Muscle layer of colon (tissue), 2 donors: ENCODE measurements around the gene SHROOM3.
"Not testable (repeated sequence)": the region's sequence is repeated elsewhere in the genome, so short reads cannot be mapped to it uniquely, and the experiment has no call there.

Experiments
- H3K27ac ChIP-seq: one replicate; pipeline ENCODE4 v1.7.0; 2013; ENCODE audit warnings: low read depth, mild to moderate bottlenecking, low read length, moderate library complexity
- H3K27me3 ChIP-seq, 2 donors: one replicate each; pipeline ENCODE4 v1.7.0; 2013; ENCODE audit warnings: low read length in 2 of 2, mild to moderate bottlenecking in 2 of 2; ENCODE audit not compliant: insufficient read depth in 2 of 2, control insufficient read depth in 1 of 2
- H3K36me3 ChIP-seq: one replicate; pipeline ENCODE4 v1.7.0; 2013; ENCODE audit warnings: mild to moderate bottlenecking, low read length; ENCODE audit not compliant: insufficient read depth
- H3K4me1 ChIP-seq: one replicate; pipeline ENCODE4 v1.7.0; 2013; ENCODE audit warnings: mild to moderate bottlenecking, low read length; ENCODE audit not compliant: insufficient read depth
- H3K4me3 ChIP-seq, 2 donors: one replicate each; pipeline ENCODE4 v1.7.0; 2013; ENCODE audit warnings: low read length in 2 of 2, low read depth in 1 of 2, mild to moderate bottlenecking in 1 of 2, moderate library complexity in 1 of 2
- H3K9ac ChIP-seq: one replicate; pipeline ENCODE4 v1.7.0; 2013; ENCODE audit warnings: low read length
- H3K9me3 ChIP-seq: one replicate; pipeline ENCODE4 v1.7.0; 2013; ENCODE audit warnings: mild to moderate bottlenecking, low read length
- donor health status: abdominal sarcoma.
- donor health status: Adenocarcinoma of cecum.

Gene SHROOM3

DNA sequence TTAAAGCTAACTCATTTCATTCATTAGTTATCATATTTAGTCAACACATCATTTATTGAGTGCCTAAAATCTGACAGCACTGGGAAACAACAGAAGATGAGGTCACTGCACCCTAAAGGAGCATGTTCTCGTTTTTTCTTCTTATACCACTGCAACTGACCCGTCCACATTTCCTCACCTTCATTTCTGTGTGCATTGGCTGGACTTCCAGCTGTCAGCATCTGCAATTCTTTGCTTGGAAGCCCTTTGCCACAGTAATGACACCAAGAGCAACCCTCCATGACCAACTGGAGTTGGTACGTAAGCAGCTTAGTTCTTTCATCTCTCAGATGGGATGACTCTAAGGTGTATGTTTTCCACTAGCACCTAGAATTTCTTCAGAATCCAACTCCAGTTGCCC is 13.2 kb downstream of the SHROOM3 start:
- Histone ChIP-seq H3K27me3 (no peaks in the 10 kb centered on the region), H3K36me3 (no peaks in the 10 kb centered on the region), H3K4me1 (no peaks in the 10 kb centered on the region), H3K4me3 (no peak overlapping the region), H3K9me3 (no peaks in the 10 kb centered on the region), H3K9ac (no peak overlapping the region), H3K27ac (no peak overlapping the region)

GRCh38 chr4:76449362-76449767 is 14.3 kb downstream of the SHROOM3 start:
- no peak overlapping the region for H3K27ac ChIP-seq
- no peak overlapping the region for H3K9ac ChIP-seq
- H3K27me3 ChIP-seq, result no peaks in the 10 kb centered on the region
- no peak overlapping the region for H3K4me3 ChIP-seq
- H3K4me1 ChIP-seq, result no peaks in the 10 kb centered on the region
- no peaks in the 10 kb centered on the region for H3K36me3 ChIP-seq
- H3K9me3 ChIP-seq, result no peaks in the 10 kb centered on the region

GRCh38 chr4:76449833-76450232 is 14.8 kb downstream of the SHROOM3 start:
- Histone ChIP-seq H3K27me3 (no peaks in the 10 kb centered on the region), H3K36me3 (no peaks in the 10 kb centered on the region), H3K27ac (no peak overlapping the region), H3K4me1 (no peaks in the 10 kb centered on the region), H3K9me3 (no peaks in the 10 kb centered on the region), H3K4me3 (no peak overlapping the region), H3K9ac (no peak overlapping the region)

- H3K36me3 ChIP-seq, result no peaks in the 10 kb centered on the region
- H3K4me1 ChIP-seq, result no peaks in the 10 kb centered on the region
- no peaks in the 10 kb centered on the region for H3K27me3 ChIP-seq
- H3K27ac ChIP-seq, result no peak overlapping the region
- H3K4me3 ChIP-seq, result no peak overlapping the region
- no peaks in the 10 kb centered on the region for H3K9me3 ChIP-seq
- no peak overlapping the region for H3K9ac ChIP-seq
These were observed 18.2 kb downstream of the SHROOM3 start for GRCh38 chr4:76453232-76453631.

DNA sequence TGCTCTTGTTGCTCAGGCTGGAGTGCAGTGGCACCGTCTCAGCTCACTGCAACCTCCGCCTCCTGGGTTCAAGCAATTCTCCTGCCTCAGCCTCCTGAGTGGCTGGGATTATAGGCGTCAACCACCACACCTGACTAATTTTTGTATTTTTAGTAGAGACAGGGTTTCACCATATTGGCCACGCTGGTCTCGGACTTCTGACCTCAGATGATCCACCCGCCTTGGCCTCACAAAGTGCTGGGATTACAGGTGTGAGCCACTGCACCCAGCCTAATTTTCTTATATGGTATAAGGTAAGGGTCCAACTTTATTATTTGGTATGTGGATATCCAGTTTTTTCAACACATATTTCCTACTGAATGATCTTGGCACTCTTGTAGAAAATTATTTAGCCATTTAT is 19.0 kb downstream of the SHROOM3 start:
- H3K36me3 ChIP-seq, H3K4me3 ChIP-seq, H3K27me3 ChIP-seq, H3K9me3 ChIP-seq, H3K4me1 ChIP-seq, H3K9ac ChIP-seq, H3K27ac ChIP-seq: not testable (repeated sequence)

GRCh38 chr4:76457885-76458284 is 22.9 kb downstream of the SHROOM3 start:
- Histone ChIP-seq H3K9me3 (no peaks in the 10 kb centered on the region), H3K36me3 (no peaks in the 10 kb centered on the region), H3K4me1 (peaks cover 6% of the 10 kb centered on the region), H3K9ac (no peak overlapping the region), H3K27me3 (no peaks in the 10 kb centered on the region), H3K27ac (no peak overlapping the region), H3K4me3 (no peak overlapping the region)

DNA sequence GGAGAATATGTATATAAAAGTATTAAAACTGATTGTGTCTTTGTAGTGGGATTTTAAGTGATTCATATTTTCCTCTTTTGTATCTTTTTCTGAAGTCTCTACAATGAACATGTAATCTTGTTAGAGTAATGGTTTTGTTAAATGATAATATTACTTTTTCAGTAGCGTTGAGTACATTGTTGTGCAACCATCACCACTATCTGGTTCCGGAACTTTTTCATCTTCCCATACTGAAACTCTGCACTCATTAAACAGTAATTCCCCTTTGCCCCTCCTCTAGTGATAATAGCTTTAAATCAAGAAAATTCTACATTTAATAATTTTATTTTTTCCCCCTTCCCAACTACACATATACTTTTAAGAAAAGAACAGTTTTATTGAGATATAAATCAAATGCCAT is 23.3 kb downstream of the SHROOM3 start:
- Histone ChIP-seq H3K27ac (no peak overlapping the region), H3K4me3 (no peak overlapping the region), H3K9me3 (no peaks in the 10 kb centered on the region), H3K36me3 (no peaks in the 10 kb centered on the region), H3K9ac (no peak overlapping the region), H3K4me1 (peaks cover 6% of the 10 kb centered on the region), H3K27me3 (no peaks in the 10 kb centered on the region)

DNA sequence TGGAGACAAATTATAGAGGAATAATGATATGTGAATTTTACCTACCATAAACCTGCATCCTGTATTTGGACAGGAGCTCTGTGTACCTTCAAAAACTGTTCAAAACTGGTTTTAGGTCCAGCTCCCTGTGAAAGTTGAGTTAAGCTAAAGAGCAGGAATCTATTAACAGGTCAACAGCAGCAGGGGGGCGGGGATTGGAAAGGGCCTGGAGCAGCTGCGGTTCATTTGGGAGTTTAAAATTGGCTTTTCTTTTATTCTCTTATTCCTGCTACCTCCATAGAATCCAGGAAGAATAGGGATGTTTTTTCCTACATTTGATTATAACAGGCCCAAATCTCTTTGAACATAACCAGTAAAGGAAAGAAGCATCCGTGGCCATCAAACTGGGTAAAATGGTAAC is 23.8 kb downstream of the SHROOM3 start:
- Histone ChIP-seq H3K4me3 (no peak overlapping the region), H3K9ac (no peak overlapping the region), H3K36me3 (no peaks in the 10 kb centered on the region), H3K27me3 (no peaks in the 10 kb centered on the region), H3K4me1 (peaks cover 6% of the 10 kb centered on the region), H3K27ac (no peak overlapping the region), H3K9me3 (no peaks in the 10 kb centered on the region)

DNA sequence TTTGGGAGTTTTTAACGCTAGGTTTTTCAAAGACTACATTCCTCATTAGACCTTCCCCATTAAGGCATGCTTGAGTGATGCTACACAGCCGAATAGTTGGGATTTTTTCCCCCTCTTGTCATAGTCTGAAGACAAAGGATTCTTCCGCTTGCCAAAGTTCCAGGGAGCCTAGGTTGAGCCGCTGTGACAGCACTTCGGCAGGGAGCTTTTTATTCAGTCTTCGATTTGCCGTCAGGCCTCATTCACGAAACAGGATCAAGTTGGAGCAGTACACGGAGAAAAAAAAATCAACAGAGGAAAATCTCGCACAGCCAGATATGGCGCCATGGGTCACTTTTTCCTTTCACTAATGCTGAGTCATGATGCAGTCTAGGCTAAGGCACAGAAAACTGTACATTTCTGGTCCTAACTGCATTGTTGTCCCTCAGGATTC is 24.3 kb downstream of the SHROOM3 start:
- Histone ChIP-seq H3K4me1 (peaks cover 6% of the 10 kb centered on the region), H3K27me3 (no peaks in the 10 kb centered on the region), H3K4me3 (peak overlapping the region in 1 of 2 donors; percentile 12), H3K36me3 (no peaks in the 10 kb centered on the region), H3K9me3 (no peaks in the 10 kb centered on the region), H3K27ac (no peak overlapping the region), H3K9ac (no peak overlapping the region)

DNA sequence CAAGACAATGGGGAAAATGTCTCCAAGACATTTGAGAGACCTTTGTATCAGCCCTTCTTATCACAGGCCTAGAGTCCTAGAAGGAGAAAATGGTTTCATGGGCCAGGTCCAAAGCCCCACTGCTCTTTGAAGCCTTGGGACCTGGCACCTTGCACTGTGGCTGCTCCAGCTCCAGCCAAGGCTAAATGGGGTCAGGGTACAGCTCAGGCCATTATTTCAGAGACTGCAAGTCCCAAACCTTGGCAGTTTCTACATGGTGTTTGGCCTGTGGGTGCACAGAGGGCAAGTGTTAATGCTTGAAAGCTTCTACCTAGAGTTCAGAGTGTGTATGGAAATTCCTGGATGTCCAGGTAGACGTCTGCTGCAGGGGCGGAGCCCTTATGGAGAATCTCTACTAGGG is 28.5 kb downstream of the SHROOM3 start:
- Histone ChIP-seq H3K4me3 (no peak overlapping the region), H3K4me1 (peaks cover 5% of the 10 kb centered on the region), H3K27ac (no peak overlapping the region), H3K9me3 (no peaks in the 10 kb centered on the region), H3K9ac (no peak overlapping the region), H3K36me3 (no peaks in the 10 kb centered on the region), H3K27me3 (no peaks in the 10 kb centered on the region)

- Histone ChIP-seq H3K9ac (no peak overlapping the region), H3K27me3 (no peaks in the 10 kb centered on the region), H3K9me3 (no peaks in the 10 kb centered on the region), H3K27ac (no peak overlapping the region), H3K4me3 (no peak overlapping the region), H3K36me3 (no peaks in the 10 kb centered on the region), H3K4me1 (no peaks in the 10 kb centered on the region)
These were observed 35.0 kb downstream of the SHROOM3 start for GRCh38 chr4:76470064-76470463.

GRCh38 chr4:76470532-76470931 is 35.5 kb downstream of the SHROOM3 start:
- no peak overlapping the region for H3K27ac ChIP-seq
- no peaks in the 10 kb centered on the region for H3K9me3 ChIP-seq
- H3K9ac ChIP-seq, result no peak overlapping the region
- H3K4me1 ChIP-seq, result no peaks in the 10 kb centered on the region
- no peaks in the 10 kb centered on the region for H3K36me3 ChIP-seq
- no peak overlapping the region for H3K4me3 ChIP-seq
- no peaks in the 10 kb centered on the region for H3K27me3 ChIP-seq
